Mucosa of rectum (tissue), 2 donors: ENCODE results near the gene CASQ2.

Experiments
- H3K27ac ChIP-seq, 2 donors: one replicate each; pipeline ENCODE4 v1.7.0; 2013; ENCODE audit warnings: inconsistent platforms in 2 of 2, low read depth in 2 of 2, low read length in 2 of 2
- H3K27me3 ChIP-seq, 2 donors: one replicate each; pipeline ENCODE4 v1.7.0; 2013; ENCODE audit warnings: low read length in 2 of 2; ENCODE audit not compliant: control insufficient read depth in 2 of 2, insufficient read depth in 2 of 2
- H3K36me3 ChIP-seq, 2 donors: one replicate each; pipeline ENCODE4 v1.7.0; 2013; ENCODE audit warnings: low read length in 2 of 2; ENCODE audit not compliant: control insufficient read depth in 2 of 2, insufficient read depth in 2 of 2
- H3K4me1 ChIP-seq, 2 donors: one replicate each; pipeline ENCODE4 v1.7.0; 2013; ENCODE audit warnings: low read length in 2 of 2, mild to moderate bottlenecking in 1 of 2; ENCODE audit not compliant: control insufficient read depth in 2 of 2, insufficient read depth in 2 of 2
- H3K4me3 ChIP-seq, 2 donors: one replicate each; pipeline ENCODE4 v1.7.0; 2013; ENCODE audit warnings: low read length in 2 of 2
- H3K9ac ChIP-seq, 2 donors: one replicate each; pipeline ENCODE4 v1.7.0; 2013; ENCODE audit warnings: low read length in 2 of 2, low read depth in 1 of 2, mild to moderate bottlenecking in 1 of 2
- H3K9me3 ChIP-seq, 2 donors: one replicate each; pipeline ENCODE4 v1.7.0; 2013; ENCODE audit warnings: low read length in 2 of 2; ENCODE audit not compliant: control insufficient read depth in 2 of 2
- donor health status: healthy.
- donor health status: Normal muscosa, but diverticular disease.

The CASQ2 gene

DNA sequence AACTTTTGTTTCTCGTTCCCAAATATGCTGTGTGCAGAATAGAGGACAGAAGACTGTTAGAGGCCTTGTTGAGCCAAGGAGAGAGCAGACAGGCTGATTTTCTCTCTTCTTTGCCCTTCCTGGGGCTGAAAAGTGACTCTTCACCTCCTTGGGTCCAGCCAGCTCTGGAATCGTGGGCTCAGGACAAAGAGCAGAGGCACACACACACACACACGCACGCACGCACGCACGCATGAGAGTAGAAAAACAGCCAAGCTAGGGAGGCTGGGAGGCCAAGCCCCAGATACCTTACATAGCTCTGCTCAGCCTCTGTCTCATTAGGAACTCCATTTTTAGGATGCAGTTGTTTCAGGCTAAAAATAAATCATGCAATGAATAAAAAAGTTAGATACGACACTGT is at the start of gene CASQ2:
Gene CASQ2, minus strand, starts transcription at position 166 of the 400 bp plus-strand sequence. CDS start 173 bp downstream, outside the sequence.
- no peak within 1 kb of the TSS for H3K9ac ChIP-seq
- no peaks in the 10 kb centered on the region for H3K27me3 ChIP-seq
- H3K27ac ChIP-seq, result peak within 1 kb of the TSS in 1 of 2 donors; percentile 6
- H3K4me1 ChIP-seq, result no peaks in the 10 kb centered on the region
- no peaks in the 10 kb centered on the region for H3K9me3 ChIP-seq
- peak within 1 kb of the TSS in 1 of 2 donors; percentile 1 for H3K4me3 ChIP-seq
- H3K36me3 ChIP-seq, result no peaks in the 10 kb centered on the region

DNA sequence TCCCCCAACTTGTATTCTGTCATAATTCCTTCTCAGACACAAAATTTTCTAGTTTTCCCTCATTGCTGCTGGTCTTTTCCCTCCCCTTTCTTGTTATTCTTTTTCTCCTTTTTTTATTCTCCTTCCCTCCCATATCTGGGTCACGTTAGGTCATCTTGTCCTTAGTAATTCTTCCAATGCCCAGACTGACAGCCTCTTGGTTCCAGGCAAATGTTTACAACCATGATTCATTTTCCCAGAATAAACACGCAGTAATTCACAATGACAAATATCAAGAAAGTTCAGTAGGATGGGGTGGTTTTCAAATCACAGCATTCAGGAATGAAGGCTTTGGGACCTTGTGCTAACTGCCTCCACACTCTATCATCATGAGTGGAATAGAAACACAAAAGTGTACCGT is 47.2 kb upstream of the CASQ2 start:
- Histone ChIP-seq H3K36me3 (no peaks in the 10 kb centered on the region), H3K9ac (no peak overlapping the region), H3K9me3 (no peaks in the 10 kb centered on the region), H3K27me3 (no peaks in the 10 kb centered on the region), H3K27ac (no peak overlapping the region), H3K4me3 (no peak overlapping the region), H3K4me1 (peaks cover 1 to 12% of the 10 kb centered on the region in 2 donors)

DNA sequence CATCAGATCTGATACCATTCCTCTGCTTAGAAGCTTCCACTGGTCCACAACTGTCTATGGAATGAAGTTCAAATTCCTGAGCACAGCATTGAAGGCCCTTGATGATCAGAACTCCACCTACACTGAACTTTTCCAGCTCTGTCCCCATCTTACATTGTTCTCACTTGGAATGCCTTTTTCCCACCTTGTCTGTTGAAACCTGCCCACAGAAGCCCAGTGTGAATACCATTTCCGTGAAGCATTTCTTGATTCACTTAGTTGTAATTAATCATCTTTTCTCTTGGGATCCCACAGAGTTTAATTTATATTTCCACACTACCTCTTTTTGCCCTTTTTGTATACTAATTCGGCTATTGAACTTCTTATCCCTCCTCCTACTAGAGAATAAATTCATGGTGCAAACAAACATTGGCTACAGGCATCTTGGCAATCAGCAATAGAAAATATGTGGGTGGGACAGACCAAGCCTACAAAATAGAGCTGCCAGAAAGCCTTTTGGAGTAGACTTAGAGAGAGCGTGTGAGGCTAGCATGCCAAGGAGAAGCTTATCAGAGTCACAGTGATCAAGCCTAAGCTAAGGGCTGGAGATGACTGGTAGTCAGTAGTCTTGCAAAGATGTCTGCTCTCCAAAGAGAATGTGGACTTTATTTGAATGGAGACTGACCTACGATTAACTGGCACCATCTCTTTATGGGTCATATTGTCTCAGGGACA is 46.3 kb upstream of the CASQ2 start:
- Histone ChIP-seq H3K4me1 (peaks cover 4 to 19% of the 10 kb centered on the region in 2 donors), H3K9ac (no peak overlapping the region), H3K9me3 (no peaks in the 10 kb centered on the region), H3K27ac (no peak overlapping the region), H3K36me3 (no peaks in the 10 kb centered on the region), H3K27me3 (no peaks in the 10 kb centered on the region), H3K4me3 (no peak overlapping the region)

DNA sequence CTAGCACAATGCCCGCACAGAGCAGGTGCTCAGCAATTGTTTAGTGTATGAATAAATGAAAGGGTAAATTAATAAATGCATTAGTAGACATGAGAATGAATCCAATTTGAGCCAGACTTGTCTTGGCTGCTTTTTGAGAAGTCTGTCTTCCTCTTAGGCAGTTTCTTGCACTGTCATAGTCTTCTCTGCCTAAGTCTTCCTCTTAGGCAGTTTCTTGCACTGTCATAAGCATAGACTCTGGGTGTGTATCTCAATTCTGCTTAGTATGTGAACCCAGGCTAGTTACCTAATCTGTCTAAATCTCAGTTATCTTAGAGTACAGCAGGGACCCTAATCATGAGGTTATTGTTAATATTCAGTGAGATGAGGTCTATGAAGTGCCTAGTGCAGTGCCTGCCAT is 45.2 kb upstream of the CASQ2 start:
- Histone ChIP-seq H3K4me1 (peaks cover 4 to 23% of the 10 kb centered on the region in 2 donors), H3K9me3 (no peaks in the 10 kb centered on the region), H3K4me3 (no peak overlapping the region), H3K9ac (no peak overlapping the region), H3K27ac (no peak overlapping the region), H3K36me3 (no peaks in the 10 kb centered on the region), H3K27me3 (no peaks in the 10 kb centered on the region)

DNA sequence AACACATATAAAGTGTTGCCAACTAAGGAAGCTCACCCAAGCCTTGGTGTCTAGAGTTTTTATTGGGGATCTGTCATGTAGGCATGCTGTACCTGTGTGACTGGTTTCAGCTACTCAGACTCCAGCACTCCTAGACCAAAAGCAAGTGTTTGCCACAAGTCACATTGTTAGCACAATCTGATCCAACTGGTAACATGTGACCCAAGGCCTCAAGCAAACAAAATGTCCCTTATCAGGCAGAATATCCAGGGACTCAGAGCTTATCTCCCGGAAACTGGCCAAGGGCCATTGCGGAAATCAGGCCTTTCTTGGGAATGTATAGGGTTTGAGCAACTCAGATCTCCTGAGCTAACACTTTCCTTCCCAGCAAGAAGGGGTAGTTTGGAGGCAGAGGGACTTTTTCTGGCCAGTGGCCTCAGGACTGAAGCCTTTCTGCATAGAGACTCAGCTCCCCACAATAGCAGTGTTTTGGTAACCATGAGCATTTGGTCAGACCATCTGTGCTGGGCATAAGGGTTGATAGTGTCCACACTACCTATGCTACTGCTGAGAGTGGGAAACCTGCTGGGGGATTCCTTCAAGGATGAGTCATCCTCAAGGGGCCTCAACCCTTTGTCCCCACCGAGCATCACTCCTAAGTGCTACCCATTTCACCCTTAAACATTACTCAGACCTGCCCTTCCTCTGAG is 42.8 kb upstream of the CASQ2 start:
- no peaks in the 10 kb centered on the region for H3K9me3 ChIP-seq
- H3K4me3 ChIP-seq, result no peak overlapping the region
- no peaks in the 10 kb centered on the region for H3K27me3 ChIP-seq
- peaks cover 4 to 23% of the 10 kb centered on the region in 2 donors for H3K4me1 ChIP-seq
- peak overlapping the region in 1 of 2 donors; percentile 63 for H3K27ac ChIP-seq
- no peak overlapping the region for H3K9ac ChIP-seq
- H3K36me3 ChIP-seq, result no peaks in the 10 kb centered on the region

DNA sequence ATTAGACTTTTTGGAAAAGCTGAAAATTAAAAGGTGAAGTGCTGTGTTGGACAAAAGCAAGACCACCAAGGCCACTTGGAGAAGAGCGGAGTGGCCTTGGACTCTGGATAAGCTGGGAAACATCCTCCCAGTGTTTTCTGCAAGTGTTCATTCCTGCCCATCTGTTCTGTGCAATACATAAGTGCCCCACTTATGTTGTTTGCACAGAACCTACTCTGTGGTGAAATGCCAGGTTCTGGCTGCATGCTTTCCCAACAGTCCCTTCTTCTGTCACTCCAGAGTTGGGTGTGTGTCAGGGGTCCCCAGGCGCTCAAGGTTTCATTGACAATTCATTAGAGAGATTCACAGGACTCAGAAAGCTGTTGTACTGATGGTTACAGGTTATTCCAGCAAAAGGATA is 42.1 kb upstream of the CASQ2 start:
- Histone ChIP-seq H3K9me3 (no peaks in the 10 kb centered on the region), H3K4me1 (peaks cover 4 to 23% of the 10 kb centered on the region in 2 donors), H3K27ac (peak overlapping the region in 1 of 2 donors; percentile 63), H3K4me3 (no peak overlapping the region), H3K36me3 (no peaks in the 10 kb centered on the region), H3K27me3 (no peaks in the 10 kb centered on the region), H3K9ac (no peak overlapping the region)

DNA sequence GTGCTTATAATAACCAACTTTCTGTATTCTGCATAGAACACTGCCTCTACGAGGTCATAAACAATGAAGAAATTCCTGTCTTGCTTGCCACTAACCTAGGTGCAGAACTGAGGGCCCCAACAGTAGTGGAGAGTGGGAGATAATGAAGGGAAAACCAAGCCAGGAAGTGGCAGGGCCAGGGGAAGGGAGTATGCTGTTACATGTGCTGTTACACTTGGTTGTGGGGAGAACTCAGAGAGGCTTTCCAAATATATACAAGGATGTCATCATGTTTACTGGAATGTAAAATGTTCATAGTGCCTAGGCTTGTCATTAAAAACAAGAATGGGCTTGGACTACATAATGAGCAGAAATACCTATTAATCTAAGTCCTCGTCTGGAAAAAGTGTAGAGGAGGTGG is 41.3 kb upstream of the CASQ2 start:
- Histone ChIP-seq H3K4me3 (no peak overlapping the region), H3K9me3 (no peaks in the 10 kb centered on the region), H3K4me1 (peaks cover 4 to 23% of the 10 kb centered on the region in 2 donors), H3K27ac (no peak overlapping the region), H3K27me3 (no peaks in the 10 kb centered on the region), H3K9ac (no peak overlapping the region), H3K36me3 (no peaks in the 10 kb centered on the region)

DNA sequence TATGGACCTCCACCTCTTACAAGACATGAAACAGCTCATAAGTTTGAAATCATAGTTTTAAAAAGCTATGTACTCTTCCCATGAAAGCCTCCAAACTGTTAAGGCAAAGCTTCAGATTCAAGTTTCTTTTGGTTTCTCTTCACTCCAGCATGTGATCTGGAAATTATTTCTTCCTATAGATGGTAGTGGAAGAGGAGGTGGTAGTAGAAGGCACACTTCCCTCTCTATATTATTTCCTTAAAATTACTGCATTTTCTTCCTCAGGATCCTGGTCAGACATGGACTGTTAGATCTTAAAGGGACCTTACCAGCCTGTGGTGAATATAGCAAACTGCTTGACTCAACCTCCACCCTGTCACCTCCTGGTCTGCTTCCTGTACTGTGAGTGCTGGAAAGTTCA is 40.6 kb upstream of the CASQ2 start:
- H3K4me3 ChIP-seq, result no peak overlapping the region
- peaks cover 4 to 23% of the 10 kb centered on the region in 2 donors for H3K4me1 ChIP-seq
- no peaks in the 10 kb centered on the region for H3K9me3 ChIP-seq
- H3K27ac ChIP-seq, result no peak overlapping the region
- no peak overlapping the region for H3K9ac ChIP-seq
- no peaks in the 10 kb centered on the region for H3K27me3 ChIP-seq
- no peaks in the 10 kb centered on the region for H3K36me3 ChIP-seq

DNA sequence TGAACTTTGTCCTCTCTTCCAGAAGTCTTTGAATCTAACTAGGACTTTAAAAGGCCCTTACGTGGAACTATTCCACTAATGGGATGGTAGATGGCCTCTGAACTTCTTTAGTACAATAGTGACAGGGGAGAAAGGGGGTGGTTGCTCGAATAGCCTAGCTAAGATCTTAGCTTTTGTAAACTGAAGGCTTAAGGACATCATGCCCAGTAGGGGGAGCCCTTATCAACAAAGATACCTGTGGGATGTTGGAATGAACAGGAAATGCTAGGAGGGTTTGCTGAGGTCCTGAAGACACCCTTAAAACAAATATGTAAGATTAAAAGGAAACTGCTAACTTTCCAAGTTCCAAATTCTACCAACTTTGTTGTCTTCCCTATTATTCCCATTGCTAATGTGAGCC is 39.2 kb upstream of the CASQ2 start:
- Histone ChIP-seq H3K4me1 (peaks cover 4 to 23% of the 10 kb centered on the region in 2 donors), H3K4me3 (no peak overlapping the region)

DNA sequence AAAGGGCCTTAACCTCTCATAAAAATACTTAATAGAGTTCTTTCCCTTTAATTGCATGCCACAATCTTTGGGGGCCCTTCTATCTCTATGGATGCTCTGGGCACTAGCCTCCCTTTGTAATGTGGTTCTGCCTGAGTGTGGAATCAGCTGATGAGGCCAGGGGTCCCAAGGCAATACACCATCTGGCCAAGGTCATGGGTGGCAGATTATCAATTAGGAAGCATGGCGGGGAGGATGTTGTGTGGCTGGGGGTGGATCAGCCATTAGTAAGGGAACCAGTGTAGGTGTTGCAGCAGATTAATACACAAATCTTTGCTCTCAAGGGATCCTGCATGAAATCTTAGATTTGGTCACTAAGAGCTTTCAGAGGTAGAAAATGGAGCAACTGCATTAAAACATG is 37.1 kb upstream of the CASQ2 start:
- H3K9ac ChIP-seq, result no peak overlapping the region
- no peak overlapping the region for H3K4me3 ChIP-seq
- H3K27me3 ChIP-seq, result no peaks in the 10 kb centered on the region
- H3K36me3 ChIP-seq, result no peaks in the 10 kb centered on the region
- peaks cover 2 to 10% of the 10 kb centered on the region in 2 donors for H3K4me1 ChIP-seq
- H3K27ac ChIP-seq, result no peak overlapping the region
- no peaks in the 10 kb centered on the region for H3K9me3 ChIP-seq

More for the DNA sequence above, 39.2 kb upstream of the CASQ2 start:
- no peaks in the 10 kb centered on the region for H3K27me3 ChIP-seq
- no peaks in the 10 kb centered on the region for H3K9me3 ChIP-seq
- H3K27ac ChIP-seq, result no peak overlapping the region
- no peak overlapping the region for H3K9ac ChIP-seq
- H3K36me3 ChIP-seq, result no peaks in the 10 kb centered on the region
